Stimulated activated CD8-positive, alpha-beta memory T cell treated with anti-CD3 and anti-CD28 coated beads, Interleukin-12 subunit alpha, Interleukin-12 subunit beta, amount 100 ng/mL, for 4 hours (primary cell): Measurements from ENCODE around the gene ELMOD2.
"Not testable (repeated sequence)": the region's sequence is repeated elsewhere in the genome, so short reads cannot be mapped to it uniquely, and the experiment has no call there.

Experiments
- DNase-seq: peaks from one replicate; pipeline ENCODE4 v3.0.0-alpha.2; 2020; ENCODE audit warnings: low read depth

ELMOD2 gene, protein sequence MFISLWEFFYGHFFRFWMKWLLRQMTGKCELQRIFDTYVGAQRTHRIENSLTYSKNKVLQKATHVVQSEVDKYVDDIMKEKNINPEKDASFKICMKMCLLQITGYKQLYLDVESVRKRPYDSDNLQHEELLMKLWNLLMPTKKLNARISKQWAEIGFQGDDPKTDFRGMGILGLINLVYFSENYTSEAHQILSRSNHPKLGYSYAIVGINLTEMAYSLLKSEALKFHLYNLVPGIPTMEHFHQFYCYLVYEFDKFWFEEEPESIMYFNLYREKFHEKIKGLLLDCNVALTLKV

DNA sequence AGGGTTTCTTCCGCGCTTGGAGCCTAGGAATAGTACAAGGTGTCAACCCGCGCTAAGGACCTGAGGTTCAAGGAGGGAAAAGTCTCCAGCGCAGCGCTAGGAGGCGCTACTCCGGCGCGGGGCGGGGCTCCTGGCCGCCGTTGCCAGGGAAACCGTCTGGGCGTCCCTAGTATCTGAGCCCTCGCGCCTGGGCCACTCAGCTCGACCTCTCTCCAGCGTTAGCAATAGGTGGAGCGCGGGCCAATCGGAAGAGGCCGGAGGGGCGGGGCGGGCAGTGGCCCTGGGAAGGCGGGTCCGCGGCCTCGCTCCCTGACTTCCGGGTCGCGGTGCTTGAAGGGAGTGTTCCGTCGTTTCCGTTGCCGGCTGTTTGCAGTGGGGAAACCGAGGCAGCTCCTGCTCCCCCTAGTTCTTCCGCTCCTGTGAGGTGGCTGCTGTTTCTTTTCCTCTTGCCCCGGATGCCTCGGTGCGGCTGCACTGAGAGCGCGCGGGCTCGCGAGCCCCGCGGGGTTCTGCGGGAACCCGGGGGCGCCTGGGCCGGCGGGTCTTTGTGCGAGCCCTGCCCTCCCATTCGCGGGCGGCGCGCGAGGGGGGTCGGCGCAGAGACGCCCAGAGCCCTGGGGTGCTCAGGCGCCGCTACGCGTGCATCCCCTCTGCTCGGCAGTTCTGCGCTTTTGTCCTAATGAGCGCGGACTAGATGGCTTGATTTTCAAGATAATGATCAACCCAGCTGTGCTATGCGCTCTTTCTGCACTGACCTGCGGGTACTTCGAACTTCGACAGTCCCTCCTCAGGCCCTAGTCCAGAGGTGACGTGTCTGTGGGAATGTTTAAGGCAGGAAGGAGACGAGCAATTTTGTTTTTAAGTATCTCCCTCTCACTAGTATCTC is at the start of gene ELMOD2:
Gene ELMOD2, plus strand, starts transcription at position 312 of the 886 bp plus-strand sequence. CDS start 1,261 bp downstream, outside the sequence.
- DNase-seq = peak; percentile 95

DNA sequence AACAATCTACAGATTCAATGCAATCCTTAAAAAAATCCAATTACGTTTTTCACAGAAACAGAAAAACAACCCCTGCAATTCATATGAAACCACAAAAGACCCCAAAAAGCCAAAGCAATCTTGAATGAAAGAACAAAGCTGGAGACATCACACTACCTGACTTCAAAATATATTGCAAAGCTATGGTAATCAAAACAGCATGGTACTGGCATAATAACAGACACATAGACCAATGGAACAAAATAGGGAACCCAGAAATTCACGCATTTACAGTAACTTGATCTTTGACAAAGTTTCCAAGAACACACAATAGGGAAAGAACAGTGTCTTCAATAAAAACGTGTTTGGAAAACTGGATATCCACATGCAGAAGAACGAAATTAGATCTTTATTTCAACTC is 40.5 kb upstream of the ELMOD2 start:
- no peak for DNase-seq

DNA sequence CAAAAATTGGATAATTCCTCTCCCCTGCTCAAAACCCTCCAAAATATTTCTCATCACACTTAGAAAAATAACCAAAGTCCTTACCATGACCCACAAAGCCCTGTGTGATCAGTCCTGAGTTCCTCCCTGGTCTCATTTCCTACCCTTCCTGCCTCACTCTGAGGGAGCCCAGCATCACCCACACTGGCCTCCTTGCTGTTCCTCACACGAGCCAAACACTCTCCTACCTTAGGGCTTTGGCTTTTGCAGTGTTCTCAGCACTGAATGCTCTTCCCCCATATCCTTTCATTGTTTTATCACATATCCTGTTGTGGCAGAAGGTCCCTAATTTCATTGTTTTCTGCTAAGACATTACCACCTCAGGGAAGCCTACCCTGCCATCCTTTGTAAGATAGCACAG is 38.0 kb upstream of the ELMOD2 start:
- DNase-seq = no peak

DNA sequence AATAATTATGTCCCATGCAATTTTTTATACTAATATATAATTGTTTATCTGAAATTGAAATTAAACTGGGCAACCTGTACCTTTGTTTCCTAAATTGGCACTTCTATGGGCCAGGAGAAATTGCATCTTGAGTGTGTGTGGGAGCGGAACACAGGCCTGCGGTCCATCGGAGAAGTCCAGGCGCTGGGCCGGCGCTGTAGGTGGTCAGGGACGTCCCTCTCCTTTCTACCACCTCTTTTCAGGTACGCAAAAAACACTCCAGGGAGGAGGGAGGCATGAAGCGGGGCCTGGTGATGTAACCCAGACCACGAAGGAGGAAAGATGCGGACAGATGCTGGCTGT is 26.6 kb upstream of the ELMOD2 start:
- no peak for DNase-seq

DNA sequence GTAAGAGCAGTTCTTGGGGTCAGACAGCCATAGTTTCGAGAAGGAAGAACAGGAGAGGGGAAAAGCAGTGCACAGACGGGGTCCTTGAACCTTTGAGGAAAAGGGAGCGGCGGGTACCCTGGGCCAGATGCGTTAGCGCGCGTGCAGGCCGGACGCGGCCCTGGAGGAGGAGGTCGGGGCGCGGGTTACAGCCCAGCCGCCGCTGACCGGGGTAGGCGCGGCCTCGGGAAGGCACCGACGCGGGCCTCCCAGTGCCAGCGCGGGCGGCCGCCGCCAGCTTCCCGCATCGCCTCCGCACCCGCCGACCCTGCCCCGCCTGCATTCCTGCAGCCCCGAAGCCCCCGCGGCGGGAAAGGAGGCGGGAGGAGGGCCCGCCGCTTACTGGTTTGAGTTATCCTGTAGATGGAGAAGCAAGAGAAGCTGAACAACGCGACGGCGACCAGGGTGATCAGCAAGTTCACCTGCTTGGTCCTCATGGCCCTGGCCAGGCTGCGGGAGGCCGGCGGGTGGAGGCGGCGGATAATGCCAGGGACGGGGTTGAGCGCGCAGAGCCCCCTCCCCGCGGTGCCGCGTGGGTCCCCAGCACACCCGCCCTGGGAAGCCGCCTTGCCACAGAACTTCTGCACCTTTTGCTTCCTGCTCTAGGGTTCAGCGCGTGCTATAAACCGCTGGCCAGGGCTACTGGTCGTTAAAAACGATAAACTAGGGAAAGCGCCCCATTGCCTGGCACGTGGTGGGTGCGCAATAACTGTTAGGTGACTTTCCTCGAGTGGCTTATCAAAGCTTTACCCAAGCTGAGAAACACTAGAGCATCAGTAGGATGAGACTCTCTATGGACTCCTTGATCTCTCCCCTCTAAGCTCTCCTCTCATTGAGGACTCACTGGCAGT is 26.0 kb upstream of the ELMOD2 start, which contains the start of gene MGAT4D:
Gene MGAT4D, minus strand, starts transcription at position 547 of the 890 bp plus-strand sequence. Its CDS starts 71 bp downstream, at position 476.
- no peak for DNase-seq

DNA sequence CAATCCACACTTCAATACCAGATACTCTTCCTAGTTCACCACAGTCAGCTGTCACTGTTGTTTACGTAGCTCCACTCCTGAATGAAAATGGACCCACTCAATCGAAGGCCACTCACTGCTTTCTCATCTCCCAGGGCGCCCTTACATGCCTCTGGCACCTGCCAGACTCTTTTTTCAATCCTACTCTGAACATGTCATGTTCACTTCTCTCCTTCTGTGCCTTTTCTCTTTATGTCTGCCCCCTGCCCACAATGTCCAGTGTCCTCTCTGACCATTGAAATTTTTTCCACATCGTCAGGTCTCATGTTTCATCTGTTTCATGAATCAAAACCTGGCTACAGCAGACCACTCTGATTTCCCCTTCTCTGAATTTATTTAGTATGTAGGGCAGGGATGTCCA is 24.6 kb upstream of the ELMOD2 start:
- DNase-seq = no peak

DNA sequence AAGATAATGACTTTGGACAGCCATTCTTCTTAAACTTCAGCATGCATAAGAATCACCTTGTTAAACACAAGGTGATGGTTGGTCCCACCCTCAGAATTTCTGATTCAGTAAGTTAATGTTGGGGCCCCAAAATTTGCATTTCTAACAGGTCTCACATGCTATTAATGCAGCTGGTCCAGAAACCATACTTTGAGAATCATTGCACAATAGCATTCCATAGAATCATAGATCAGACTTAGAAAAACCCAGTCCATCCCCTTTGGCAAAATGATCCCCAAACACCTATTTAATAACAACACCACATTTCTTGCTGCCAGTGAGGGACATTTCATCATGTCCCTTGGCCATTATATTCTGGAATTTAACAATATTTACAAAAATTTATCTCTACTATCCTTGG is 19.7 kb upstream of the ELMOD2 start:
- no peak for DNase-seq

DNA sequence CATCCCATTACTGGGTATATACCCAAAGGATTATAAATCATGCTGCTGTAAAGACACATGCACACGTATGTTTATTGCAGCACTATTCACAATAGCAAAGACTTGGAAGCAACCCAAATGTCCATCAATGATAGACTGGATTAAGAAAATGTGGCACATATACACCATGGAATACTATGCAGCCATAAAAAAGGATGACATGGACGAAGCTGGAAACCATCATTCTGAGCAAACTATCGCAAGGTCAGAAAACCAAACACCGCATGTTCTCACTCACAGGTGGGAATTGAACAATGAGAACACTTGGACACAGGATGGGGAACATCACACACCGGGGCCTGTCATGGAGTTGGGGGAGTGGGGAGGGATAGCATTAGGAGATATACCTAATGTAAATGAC is 10.2 kb upstream of the ELMOD2 start:
- not testable (repeated sequence) for DNase-seq

DNA sequence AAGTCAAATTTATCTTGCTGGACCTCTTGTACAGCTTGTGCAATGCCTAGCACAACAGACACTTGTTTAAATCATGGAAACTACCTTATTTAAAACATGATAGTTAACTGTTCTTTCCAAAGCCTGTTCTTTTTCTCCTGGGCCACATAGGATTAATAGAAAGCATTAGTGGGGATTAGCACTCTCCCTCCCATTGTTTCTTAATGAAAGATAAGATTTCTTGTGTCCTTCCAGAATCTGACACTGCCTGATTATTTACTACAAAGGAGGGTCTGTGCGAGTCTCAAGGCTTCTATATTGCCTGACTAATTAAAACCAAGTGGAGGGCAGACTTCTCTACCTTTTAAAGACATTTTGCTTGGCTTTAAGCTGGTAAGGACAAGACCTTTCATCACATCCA is 8.5 kb upstream of the ELMOD2 start:
- no peak for DNase-seq

DNA sequence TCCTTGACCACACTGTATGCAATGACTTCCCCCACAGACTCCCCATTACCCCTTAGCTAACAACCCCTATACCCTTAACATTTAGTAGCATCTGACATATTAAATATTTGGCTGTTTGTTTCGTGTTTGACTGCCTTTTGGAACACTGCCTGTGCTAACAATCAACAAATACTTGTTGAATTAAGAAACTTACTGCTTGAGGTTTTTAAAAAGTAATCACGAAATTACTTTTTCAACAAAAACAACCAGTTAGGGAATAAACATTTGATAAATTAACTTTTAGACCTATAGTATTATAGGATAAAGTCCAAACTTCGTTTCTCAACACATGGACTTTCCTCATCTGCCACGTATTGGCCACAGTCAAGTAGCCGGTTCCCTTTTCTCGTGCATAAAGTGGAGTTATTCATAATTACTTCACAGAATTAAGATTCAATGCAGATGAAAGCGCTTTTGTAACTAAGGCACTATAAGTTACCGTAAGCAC is 555 bp upstream of the ELMOD2 start:
- DNase-seq = no peak

DNA sequence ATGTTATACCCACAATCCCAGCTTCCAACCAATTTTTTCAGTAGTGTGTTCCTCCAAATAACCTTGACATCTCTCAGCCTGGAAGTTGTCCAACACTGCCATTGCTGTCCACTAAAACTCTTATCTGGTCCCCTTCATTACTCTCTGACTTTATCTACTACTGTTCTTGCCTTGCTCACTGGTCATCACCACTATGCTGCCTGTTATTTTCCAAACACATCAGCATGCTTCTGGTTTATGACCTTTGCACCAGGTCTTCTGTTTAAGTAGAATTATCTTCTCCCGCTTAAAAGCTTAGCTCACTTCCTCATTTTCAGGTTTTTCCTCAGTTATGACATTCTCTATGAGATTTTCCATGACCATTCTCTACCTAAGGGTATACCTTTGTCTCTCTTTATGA is 5.5 kb downstream of the ELMOD2 start:
- no peak for DNase-seq

DNA sequence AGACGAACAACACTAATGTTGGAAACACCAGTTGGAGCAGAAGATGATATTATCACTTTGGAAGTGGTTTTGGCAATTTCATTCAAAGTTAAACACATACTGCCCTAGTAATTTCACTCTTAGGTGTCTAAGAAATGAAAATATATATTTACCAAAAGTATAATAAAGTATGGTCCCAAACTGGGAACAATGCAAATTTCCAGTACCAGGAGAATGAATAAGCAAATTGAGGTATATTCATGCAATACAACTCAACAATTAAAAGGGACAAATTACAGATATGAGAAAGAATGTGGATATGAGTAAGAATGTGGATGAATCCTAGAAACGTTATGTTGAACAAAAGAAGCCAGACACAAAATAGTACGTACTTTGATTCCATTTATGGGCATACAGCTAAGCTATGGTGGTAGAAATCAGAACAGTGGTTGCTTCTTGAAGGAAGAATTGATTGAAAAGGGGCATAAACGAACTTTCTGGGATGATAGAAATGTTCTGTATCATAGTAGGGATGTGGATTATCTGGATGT is 10.0 kb downstream of the ELMOD2 start:
- DNase-seq = no peak

DNA sequence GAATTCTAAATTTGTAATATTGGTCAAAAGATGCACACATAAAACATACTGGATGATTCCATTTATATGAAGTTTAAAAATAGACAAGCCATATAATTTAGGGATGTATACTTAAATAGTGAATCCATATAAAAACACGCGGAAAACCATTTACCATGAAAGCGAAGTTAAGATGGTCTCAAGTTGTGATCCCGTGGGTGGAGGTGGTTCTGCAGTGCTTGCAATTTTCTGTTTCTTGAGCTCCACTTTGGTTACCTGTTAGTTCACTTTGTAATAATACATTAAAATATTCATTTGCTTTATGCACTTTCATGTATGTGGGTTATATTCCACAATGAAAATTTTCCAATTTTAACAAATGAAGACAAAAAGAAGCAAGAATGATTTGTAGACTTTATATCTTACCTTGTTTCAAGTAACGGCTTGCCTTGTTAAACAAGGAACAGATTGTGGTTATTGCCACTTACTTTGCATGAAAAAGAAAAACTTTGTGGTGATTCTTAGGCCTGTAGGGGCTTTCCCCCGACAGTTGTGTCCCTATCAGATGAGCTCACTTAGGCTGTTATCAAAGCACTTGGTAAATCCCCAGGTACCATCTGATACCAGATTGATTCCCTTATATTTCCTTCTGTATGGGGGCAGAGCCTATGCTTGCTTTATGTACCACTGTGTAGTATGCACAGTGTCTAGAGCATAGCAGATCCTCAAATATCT is 32.6 kb downstream of the ELMOD2 start:
- DNase-seq = no peak

DNA sequence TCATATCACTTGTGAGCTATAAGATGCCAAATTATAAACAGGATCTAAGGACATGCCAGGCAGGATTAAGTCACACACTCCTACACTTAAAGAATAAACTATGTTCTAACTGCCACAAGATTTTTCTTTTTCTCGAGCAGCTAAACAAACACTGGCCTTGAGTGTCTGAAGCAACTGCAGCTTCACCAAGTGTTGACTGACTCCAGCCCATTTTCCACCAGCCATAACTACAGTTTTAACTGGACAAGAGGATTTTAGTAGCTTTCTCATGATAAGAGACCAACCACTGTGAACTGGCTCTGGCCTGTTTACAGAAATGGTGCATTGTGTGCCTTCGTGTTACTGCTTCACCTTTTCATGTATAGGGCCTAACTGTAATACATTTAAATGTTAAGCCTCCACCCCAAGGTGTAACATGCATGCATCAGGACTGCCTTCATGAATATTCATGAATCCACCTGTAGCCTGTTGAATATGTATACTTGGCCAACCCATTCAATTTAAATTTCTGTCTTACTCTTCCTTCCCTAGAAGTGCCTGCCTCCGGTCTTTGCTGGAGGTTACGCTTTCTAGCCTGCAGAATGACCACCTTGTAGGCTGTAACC is 34.0 kb downstream of the ELMOD2 start:
- no peak for DNase-seq

DNA sequence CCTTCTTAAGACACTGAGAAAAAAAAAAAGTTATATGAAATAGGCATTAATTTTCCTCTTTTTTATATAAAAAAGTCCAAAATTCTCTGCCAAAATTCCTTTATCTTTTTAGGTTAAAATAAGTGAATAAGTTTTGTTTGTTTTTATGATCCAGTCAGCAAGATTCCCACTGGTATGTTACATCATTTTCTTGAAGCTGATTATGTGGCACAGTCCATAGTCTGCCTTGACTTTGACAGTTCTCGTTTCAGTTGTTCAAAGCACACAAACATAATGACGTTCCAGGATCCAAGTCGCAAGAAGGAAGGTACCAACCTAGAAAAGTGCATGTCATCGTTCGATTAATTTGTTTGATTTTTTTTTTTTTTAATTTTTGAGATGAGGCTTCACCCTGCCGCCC is 35.7 kb downstream of the ELMOD2 start:
- no peak for DNase-seq

DNA sequence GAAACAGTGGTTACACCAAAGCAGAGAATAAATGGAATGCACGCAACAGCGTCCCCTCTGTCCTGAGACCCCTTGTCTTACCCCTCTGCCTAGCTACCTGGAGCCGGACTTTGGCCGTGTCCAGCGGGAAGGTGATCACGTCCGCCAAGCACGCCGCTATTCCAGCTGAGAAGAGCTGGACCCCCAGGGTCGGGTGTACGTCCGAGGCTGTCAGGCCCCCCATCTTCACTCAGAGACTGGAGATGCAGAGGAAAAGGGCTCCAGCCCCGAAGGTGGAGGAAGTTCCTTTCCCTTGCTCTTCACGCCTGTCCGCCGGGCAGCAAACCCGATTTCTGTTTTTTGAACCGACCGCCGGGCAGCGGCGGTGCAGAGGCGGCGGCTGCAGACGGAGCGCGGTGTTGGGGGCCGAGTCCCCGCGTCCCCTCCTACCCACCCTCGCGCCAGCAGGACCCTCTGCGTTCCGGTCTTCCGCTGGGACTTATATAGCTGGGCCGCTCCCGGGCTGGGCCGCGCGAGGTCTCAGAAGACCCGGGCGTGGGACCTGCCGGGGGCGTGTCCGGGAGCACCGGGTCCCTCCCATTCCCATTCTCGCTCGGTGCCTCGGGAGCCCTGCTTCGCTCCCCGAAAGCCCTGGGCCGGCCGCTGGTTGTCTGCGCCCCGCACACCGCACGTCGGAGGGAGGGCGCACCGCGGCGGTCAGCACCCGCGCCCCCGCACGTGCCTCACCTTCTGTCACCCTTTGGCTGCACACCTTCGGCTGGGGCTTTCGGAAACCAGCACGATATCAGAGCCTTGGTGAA is 44.7 kb downstream of the ELMOD2 start, which contains the start of gene UCP1:
Gene UCP1, minus strand, starts transcription at position 455 of the 800 bp plus-strand sequence. Its CDS starts 232 bp downstream, at position 223.
- no peak for DNase-seq

DNA sequence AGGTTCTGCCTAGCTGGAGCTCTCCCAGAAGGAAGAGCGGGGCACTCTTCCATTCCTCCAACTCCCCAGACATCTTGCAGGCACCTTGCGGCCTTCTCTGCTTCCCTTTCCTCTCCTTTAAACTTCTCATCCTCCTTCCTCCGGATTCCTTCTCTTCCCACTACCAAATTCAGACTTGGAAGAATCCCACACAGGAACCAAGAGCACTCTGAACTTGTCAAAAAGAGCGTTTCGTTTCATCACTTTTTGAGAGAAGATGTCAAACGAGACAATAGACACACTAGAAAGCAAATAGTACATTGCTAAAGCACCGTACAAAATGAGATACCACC is 45.3 kb downstream of the ELMOD2 start:
- no peak for DNase-seq

DNA sequence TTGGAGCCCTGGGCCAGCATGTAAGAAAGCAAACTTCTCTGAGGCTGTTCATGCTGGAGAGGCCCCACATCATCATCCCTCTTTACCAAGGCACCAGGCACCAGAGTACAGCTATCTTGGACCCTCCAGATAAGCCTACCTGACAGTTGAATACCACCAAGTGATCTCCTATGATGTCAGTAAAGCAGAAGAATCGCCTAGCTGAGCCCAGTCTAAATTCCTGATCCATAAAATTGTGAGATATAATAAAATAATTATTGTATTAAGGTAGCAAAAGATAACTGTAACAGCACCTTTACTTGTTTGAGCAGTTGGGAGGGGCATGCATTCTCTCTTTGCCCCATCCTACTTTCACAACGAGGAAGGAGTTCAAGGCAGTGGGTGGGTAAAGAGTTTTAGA is 47.7 kb downstream of the ELMOD2 start:
- no peak for DNase-seq

DNA sequence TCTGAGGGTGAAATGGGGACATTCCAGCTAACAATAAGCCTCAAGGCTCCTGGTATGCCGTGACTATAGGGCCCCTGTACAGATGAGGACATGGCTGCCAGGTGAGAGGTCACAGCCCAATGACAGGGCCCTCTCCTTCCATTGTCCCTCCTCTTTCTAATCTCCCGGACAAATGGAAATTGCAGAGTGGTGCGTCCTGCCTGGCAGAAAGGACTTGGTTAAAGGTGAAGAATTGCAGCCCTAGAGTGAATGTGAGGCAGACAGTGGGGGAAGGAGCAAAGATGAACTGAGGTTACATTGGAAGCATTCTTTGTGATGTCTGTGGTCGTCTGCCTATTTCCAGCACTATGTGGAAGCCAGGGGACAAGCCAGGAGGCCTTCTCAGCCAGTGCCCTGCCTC is 51.5 kb downstream of the ELMOD2 start:
- no peak for DNase-seq

DNA sequence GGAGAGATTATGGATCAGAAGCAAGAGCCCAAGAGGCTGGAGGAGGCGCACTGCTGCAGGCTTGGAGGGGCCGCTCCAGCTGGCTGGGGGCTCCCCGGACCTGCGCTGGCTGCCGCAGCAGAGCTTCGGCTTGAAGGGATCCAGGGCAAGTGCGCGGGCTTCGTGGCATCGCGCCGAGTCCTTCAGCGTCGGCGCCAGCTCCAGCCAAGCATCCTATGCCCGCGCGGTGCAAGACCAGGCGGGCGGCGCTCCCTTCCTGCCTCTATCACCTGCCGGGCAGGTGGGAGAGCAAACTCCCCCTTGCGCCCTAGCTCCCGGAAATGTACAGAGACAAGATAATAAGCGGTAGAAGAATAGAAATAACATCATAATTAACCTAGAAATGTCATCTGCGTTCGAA is 55.3 kb downstream of the ELMOD2 start:
- DNase-seq = no peak
